Fibroblast of pulmonary artery (primary cell): Measurements from ENCODE around the gene SERTAD2.

ENCODE experiments used
- DNase-seq: peaks from one replicate; pipeline ENCODE4 v3.0.0-alpha.2; 2010; ENCODE audit warnings: low read depth
- H3K4me3 ChIP-seq: replicated peaks from 2 replicates; pipeline ENCODE4 v1.5.1; 2011; ENCODE audit warnings: low read depth, mild to moderate bottlenecking, control low read depth, low read length, moderate library complexity
- TF ChIP-seq, protein P1 (sequence below): IDR thresholded peaks from 2 replicates; pipeline ENCODE4 v1.5.1; 2011; ENCODE audit warnings: mild to moderate bottlenecking, control low read depth, low read length, inconsistent platforms; ENCODE audit errors: missing control alignments

The SERTAD2 gene

GRCh38 chr2:64675860-64676259 lies 22.1 kb upstream of the SERTAD2 start:
- no peak overlapping the region for H3K4me3 ChIP-seq
- TF ChIP-seq, protein P1, sequence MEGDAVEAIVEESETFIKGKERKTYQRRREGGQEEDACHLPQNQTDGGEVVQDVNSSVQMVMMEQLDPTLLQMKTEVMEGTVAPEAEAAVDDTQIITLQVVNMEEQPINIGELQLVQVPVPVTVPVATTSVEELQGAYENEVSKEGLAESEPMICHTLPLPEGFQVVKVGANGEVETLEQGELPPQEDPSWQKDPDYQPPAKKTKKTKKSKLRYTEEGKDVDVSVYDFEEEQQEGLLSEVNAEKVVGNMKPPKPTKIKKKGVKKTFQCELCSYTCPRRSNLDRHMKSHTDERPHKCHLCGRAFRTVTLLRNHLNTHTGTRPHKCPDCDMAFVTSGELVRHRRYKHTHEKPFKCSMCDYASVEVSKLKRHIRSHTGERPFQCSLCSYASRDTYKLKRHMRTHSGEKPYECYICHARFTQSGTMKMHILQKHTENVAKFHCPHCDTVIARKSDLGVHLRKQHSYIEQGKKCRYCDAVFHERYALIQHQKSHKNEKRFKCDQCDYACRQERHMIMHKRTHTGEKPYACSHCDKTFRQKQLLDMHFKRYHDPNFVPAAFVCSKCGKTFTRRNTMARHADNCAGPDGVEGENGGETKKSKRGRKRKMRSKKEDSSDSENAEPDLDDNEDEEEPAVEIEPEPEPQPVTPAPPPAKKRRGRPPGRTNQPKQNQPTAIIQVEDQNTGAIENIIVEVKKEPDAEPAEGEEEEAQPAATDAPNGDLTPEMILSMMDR = no peak
- no peak for DNase-seq

- no peak overlapping the region for H3K4me3 ChIP-seq
- no peak for DNase-seq
- TF ChIP-seq, protein P1 = no peak
Measured at GRCh38 chr2:64672708-64673107, 19.0 kb upstream of the SERTAD2 start.

DNA sequence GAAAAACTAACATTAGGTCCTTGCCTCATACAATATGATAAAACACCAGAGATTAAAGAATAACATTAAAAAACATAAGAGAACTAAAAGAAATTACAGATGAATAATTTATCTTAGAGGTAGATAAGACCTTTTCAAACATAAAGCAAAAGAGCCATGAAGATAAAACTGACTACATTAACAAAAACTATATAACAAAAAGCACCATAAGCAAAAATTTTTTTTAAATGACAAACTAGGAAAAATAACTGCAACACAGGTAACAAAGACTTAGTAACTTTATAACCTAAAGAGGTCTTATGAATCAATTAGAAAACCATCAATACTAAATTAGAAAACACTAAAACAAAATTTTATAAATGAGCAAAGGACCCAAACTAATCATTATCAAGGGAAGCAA lies 16.3 kb upstream of the SERTAD2 start:
- TF ChIP-seq, protein P1 = no peak
- H3K4me3 ChIP-seq = no peak overlapping the region
- DNase-seq = no peak

DNA sequence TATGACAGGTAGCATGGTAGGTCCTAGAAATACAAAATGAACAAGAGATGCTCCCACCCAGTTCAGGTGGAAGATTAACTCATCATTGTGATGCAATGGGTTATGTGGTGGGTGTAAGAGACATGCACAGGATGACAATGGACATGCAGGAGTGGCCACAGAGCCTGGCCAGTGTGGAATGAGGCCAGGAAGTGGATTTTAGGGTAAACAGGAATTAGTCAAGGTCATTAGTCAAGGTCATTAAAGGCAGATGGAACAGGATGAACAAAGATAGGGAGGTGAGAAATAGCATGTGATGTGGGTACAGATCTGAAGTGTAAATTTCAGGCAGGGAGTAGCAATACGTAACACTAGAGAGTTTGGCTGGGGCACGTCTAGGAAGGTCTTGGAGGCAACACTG lies 15.6 kb upstream of the SERTAD2 start:
- TF ChIP-seq, protein P1 = no peak
- DNase-seq = no peak

DNA sequence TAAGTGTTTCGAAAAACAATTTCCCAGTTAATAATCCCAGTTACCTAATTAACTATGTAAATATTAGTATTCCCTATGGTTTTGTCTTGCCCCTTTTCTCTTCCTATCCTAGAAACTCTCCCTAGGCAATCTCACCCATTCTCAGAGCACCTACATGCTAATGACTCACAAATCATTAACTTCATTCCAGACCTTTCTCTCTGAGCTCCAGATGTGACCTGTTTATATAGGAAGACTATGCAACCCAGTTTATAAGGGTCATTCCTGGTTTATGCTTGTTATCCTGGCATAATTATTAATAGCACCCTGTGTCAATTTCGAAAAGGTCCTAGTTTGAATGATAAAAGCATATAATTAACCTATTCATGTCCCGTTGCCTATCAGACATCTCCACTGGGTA lies 14.8 kb upstream of the SERTAD2 start:
- TF ChIP-seq, protein P1 = no peak
- H3K4me3 ChIP-seq = no peak overlapping the region
- DNase-seq = no peak

More for the DNA sequence above, 15.6 kb upstream of the SERTAD2 start:
- H3K4me3 ChIP-seq = no peak overlapping the region

DNA sequence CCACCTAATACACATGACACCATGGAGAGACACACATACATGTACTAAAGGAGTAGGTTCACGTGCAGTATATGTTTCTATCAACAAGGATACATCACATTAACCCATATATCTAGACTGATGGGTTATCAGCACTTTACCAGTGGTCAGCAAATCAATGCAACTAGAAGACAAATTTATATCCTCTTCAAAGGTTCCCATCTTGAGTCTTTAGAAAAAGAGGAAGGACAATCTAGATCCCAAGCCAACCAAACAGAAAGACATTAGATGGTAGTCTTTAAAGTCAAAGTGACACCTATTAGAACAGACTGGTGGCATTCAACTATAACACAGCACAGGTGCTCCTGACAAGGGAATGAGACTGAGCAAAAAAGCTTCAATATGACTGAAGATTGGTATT lies 13.8 kb upstream of the SERTAD2 start:
- DNase-seq = no peak
- H3K4me3 ChIP-seq = no peak overlapping the region
- TF ChIP-seq, protein P1 = no peak

GRCh38 chr2:64666810-64667438 lies 13.2 kb upstream of the SERTAD2 start:
- TF ChIP-seq, protein P1 = no peak
- peak; percentile 40 for DNase-seq
- no peak overlapping the region for H3K4me3 ChIP-seq
